K562 (cell line): ENCODE results near the gene C19orf12. TPM values are rescaled to one million over a fixed set of nuclear protein-coding genes. Genes with fewer than 3 reads are reported as not detected.

Source experiments
- CBFA2T2 ChIP-seq: fragments of 450-650 bp; conservative IDR thresholded peaks from 2 replicates; pipeline ENCODE4 v1.6.1; 2017; ENCODE audit warnings: mild to moderate bottlenecking
- ELF4 ChIP-seq: fragments of 450-650 bp; formaldehyde crosslinking; IDR thresholded peaks from 2 replicates; pipeline ENCODE4 v1.4.0; 2022; ENCODE audit warnings: missing genetic modification characterization
- NRF1 ChIP-seq, 2 experiments: fragments of 450-650 bp; IDR thresholded peaks in 1 of 2; conservative IDR thresholded peaks in 1 of 2; 2 replicates each; pipeline ENCODE4 v1.6.1; 2014; ENCODE audit warnings: mild to moderate bottlenecking in 2 of 2
- SMAD1 ChIP-seq: fragments of 150-350 bp; IDR thresholded peaks from 2 replicates; pipeline ENCODE4 v1.6.1; 2014; ENCODE audit warnings: low read length, low read depth; ENCODE audit not compliant: partially characterized antibody
- SMAD4 ChIP-seq: fragments of 250-450 bp; sonication (Bioruptor Pico); conservative IDR thresholded peaks from 2 replicates; pipeline ENCODE4 v1.8.0; 2021; ENCODE audit warnings: inconsistent platforms, mild to moderate bottlenecking, moderate library complexity
- THAP12 ChIP-seq: fragments of 250-450 bp; sonication (Bioruptor Pico); IDR thresholded peaks from 2 replicates; pipeline ENCODE4 v1.9.0; 2021; ENCODE audit warnings: mild to moderate bottlenecking, inconsistent platforms
- TRIM24 ChIP-seq, 2 experiments: fragments of 450-650 bp; IDR thresholded peaks; 2 replicates each; pipeline ENCODE4 v1.6.1; 2016
- ZBTB11 ChIP-seq, 3 experiments: fragments of 200-800 bp in 1 of 3; fragments of 250-450 bp in 1 of 3; fragments of 450-650 bp in 1 of 3; sonication (Bioruptor Pico) in 1 of 3; sonication (Bioruptor generic) in 1 of 3; formaldehyde crosslinking in 1 of 3; IDR thresholded peaks; 2 replicates each; pipeline versions ENCODE4 v1.6.1 to v1.8.0; 2016 to 2022; ENCODE audit warnings: mild to moderate bottlenecking in 2 of 3, missing genetic modification characterization in 2 of 3, missing compliant biosample characterization in 1 of 3, moderate library complexity in 1 of 3
- ZNF512 ChIP-seq: IDR thresholded peaks from 2 replicates; pipeline ENCODE4 v1.6.1; 2016; ENCODE audit warnings: missing genetic modification characterization, missing compliant biosample characterization
- polyA plus RNA-seq, 8 experiments: library from polyadenylated mRNA; depleted of rRNA in 4 of 8; stranded (reverse) in 5 of 8; unstranded in 3 of 8; fragments of >200 nt; fragmentation: Nextera tagmentation in 2 of 8; fragmentation: Illumina TruSeq in 1 of 8; extraction: Ambion mirVana in 2 of 8; extraction: Trizol in 1 of 8; gene quantifications; 2 replicates each; pipeline versions ENCODE4 v1.2.1 to v1.2.3, GENCODE V29; 2011 to 2014; ENCODE audit warnings: inconsistent platforms in 1 of 8, missing spikeins in 1 of 8
- total RNA-seq, 7 experiments: library from RNA; depleted of rRNA in 6 of 7; stranded (reverse); fragments of >200 nt in 6 of 7; fragmentation: Illumina TruSeq in 2 of 7; extraction: Trizol in 2 of 7; gene quantifications; 2 replicates each; pipeline versions ENCODE4 v1.2.1 to v1.2.3, GENCODE V29; 2011 to 2021; ENCODE audit warnings: low replicate concordance in 1 of 7

Gene C19orf12
- total and polyA plus RNA-seq, 9 of the 15 experiments (the other 6 are each of a cell fraction or from before 2014, with no cell fraction given) = 1.9 to 14.5 (median 10.2) TPM

GRCh38 chr19:29714953-29715700, at the start of gene C19orf12 (continued):
- TF ChIP-seq ZNF512 (no peak), SMAD1 (peak; percentile 49), CBFA2T2 (no peak), THAP12 (CRISPR knock-in tag) (0 out of 2 replicates have a peak, but pooled peaks have one; percentile 46), SMAD4 (CRISPR knock-in tag) (no peak), TRIM24 (IDR thresholded peaks at IDR 0.05) (peak in 1 of 2 experiments; percentile 34; a peak in 2 of 4 replicates), NRF1 (conservative IDR thresholded peaks at IDR 0.05 in 1 of 2, IDR thresholded peaks at IDR 0.05 in 1 of 2) (peak; percentile 75 to 78), ZBTB11 (CRISPR knock-in tag; IDR thresholded peaks at IDR 0.05) (peak in 2 of 3 experiments; percentile 73 to 94; a peak in 4 of 6 replicates), ELF4 (no peak)
